ENCODE results near the gene HAND2.

GRCh38 chr4:173517781-173518424 lies 12.1 kb downstream of the HAND2 start:
- TF ChIP-seq, protein P1, sequence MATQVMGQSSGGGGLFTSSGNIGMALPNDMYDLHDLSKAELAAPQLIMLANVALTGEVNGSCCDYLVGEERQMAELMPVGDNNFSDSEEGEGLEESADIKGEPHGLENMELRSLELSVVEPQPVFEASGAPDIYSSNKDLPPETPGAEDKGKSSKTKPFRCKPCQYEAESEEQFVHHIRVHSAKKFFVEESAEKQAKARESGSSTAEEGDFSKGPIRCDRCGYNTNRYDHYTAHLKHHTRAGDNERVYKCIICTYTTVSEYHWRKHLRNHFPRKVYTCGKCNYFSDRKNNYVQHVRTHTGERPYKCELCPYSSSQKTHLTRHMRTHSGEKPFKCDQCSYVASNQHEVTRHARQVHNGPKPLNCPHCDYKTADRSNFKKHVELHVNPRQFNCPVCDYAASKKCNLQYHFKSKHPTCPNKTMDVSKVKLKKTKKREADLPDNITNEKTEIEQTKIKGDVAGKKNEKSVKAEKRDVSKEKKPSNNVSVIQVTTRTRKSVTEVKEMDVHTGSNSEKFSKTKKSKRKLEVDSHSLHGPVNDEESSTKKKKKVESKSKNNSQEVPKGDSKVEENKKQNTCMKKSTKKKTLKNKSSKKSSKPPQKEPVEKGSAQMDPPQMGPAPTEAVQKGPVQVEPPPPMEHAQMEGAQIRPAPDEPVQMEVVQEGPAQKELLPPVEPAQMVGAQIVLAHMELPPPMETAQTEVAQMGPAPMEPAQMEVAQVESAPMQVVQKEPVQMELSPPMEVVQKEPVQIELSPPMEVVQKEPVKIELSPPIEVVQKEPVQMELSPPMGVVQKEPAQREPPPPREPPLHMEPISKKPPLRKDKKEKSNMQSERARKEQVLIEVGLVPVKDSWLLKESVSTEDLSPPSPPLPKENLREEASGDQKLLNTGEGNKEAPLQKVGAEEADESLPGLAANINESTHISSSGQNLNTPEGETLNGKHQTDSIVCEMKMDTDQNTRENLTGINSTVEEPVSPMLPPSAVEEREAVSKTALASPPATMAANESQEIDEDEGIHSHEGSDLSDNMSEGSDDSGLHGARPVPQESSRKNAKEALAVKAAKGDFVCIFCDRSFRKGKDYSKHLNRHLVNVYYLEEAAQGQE (IDR thresholded peaks at IDR 0.05; ENCODE audit: insufficient replicate concordance, low read depth), result no peak
- TF ChIP-seq CTCF (IDR thresholded peaks at IDR 0.05; ENCODE audit: insufficient read depth, low read length), result no peak
- no peak for TF ChIP-seq POLR2AphosphoS5 (IDR thresholded peaks at IDR 0.05; ENCODE audit: low read depth)
- no peak for TF ChIP-seq GABPA (IDR thresholded peaks at IDR 0.05; ENCODE audit: low read depth)
- TF ChIP-seq SPI1 (IDR thresholded peaks at IDR 0.05; ENCODE audit: borderline replicate concordance, low read depth), result no peak

Measured in HL-60 (cell line).